Activated naive CD4-positive, alpha-beta T cell treated with anti-CD3 and anti-CD28 coated beads, Interleukin-2, amount 50 U/mL, for 72 hours (primary cell): ENCODE measurements around the gene CSHL1. TPM values are rescaled to one million over a fixed set of nuclear protein-coding genes. Genes with fewer than 3 reads are reported as not detected.
"Not testable (repeated sequence)": the region's sequence is repeated elsewhere in the genome, so short reads cannot be mapped to it uniquely, and the experiment has no call there.

Source experiments
- ATAC-seq, 2 donors: fragments of 150-1000 bp; cut with Tn5 transposase; 2 replicates each; pipeline ENCODE4 v1.10.0; 2021; ENCODE audit warnings: mild to moderate bottlenecking in 2 of 2, moderate library complexity in 2 of 2
- DNase-seq, 2 donors: peaks; one replicate each; pipeline ENCODE4 v3.0.0; 2021 to 2022; ENCODE audit warnings: low spot score in 2 of 2
- H3K27ac Mint-ChIP-seq, 2 donors: one replicate each; pipeline ENCODE4 v1.8.0; 2022; ENCODE audit warnings: mild to moderate bottlenecking in 2 of 2, mixed read lengths in 2 of 2
- H3K36me3 Mint-ChIP-seq, 2 donors: one replicate each; pipeline ENCODE4 v1.8.0; 2022; ENCODE audit warnings: mixed read lengths in 2 of 2
- H3K9me3 Mint-ChIP-seq, 2 donors: one replicate each; pipeline ENCODE4 v1.8.0; 2022; ENCODE audit warnings: mixed read lengths in 2 of 2
- total RNA-seq, 2 donors: library from RNA; stranded (reverse); gene quantifications; one replicate each; pipeline ENCODE4 v1.2.3, GENCODE V29; 2022

Gene CSHL1
- total RNA-seq, 2 donors from 2014 or later = 0.31 TPM; not detected in 1

DNA sequence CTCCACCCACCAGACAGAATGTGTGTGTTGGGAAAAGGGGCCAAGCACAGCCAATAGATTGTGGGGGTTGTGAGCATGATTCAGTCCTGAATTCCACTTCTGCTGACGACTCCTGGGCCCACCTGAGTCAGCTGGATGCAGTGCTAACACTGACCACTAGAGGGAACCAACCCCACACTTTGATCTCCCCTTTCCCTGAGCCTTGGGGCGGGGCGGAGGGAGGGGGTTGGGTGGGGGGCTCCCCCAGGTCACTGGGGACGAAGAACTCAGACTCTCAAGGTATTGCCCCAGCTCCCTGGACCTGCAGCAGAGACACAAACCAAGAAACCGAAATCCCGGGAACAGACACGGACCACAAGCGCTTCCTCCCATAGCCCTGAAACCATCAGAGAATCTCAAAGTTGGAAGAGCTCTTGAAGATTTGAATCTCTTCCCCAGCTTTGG, 621 bp upstream of the CSHL1 start:
- ATAC-seq = peak; percentile 71 to 73
- no peaks in the 10 kb centered on the region for H3K9me3 Mint-ChIP-seq
- peak in 1 of 2 donors; percentile 76 for DNase-seq
- H3K36me3 Mint-ChIP-seq = no peaks in the 10 kb centered on the region
- H3K27ac Mint-ChIP-seq = no peak overlapping the region

DNA sequence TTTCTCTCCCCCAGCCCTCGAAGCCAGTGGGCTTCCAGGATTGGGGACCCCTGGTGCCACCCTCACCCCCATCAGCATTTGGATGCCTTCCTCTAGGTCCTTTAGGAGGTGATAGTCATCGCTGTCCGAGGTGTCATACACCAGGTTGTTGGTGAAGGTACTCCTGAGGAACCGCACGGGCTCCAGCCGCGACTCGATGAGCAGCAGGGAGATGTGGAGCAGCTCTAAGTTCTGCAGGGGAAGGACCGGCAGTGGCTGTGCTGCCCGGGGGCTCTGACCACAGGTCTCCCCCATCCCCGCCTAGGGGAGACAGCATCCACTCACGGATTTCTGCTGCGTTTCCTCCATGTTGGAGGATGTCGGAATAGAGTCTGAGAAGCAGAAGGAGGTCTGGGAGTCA, 962 bp downstream of the CSHL1 start:
- Mint-ChIP-seq H3K27ac (no peak overlapping the region), H3K9me3 (no peaks in the 10 kb centered on the region), H3K36me3 (no peaks in the 10 kb centered on the region)
- ATAC-seq (no peak), DNase-seq (no peak)

DNA sequence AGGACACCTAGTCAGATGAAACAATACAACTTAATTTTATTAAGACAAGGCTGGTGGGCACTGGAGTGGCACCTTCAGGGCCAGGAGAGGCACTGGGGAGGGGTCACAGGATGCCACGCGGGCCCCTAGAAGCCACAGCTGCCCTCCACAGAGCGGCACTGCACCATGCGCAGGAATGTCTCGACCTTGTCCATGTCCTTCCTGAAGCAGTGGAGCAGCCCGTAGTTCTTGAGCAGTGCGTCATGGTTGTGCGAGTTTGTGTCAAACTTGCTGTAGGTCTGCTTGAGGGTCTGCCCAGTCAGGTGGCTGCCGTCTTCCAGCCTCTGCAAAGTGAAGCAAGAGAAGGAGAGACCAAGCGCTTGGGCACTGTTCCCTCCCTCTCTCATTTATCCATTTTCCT, 1.5 kb downstream of the CSHL1 start:
- ATAC-seq, H3K36me3 Mint-ChIP-seq, H3K9me3 Mint-ChIP-seq, DNase-seq, H3K27ac Mint-ChIP-seq: not testable (repeated sequence)

DNA sequence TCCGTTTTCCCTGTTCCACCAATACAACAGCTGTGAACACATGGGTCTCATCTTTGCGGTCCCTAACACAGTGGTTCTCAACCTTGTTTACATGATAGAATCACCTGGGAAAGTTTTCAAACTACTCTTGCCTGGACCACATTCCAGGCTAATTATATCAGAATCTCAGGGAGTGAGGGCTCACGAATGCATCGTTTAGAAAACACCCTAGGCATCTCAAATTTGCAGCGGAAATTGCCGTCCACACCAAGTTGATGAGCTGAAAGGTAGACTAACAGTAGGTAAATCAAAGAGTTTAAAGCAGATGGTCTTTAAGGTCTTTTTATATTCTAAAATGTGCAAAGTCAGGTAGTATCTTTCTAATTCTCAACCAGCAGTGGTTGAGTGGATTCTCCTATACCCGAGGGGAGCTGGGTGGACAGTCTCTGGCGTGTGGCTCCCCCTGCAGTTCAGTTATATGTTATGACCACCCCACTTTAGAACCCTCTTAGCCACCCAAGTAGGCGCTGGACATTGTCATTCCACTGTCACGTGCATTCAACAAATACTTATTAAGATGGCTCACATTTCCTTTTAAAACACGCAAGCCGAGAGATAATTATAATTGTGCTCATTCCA, 3.8 kb downstream of the CSHL1 start:
- H3K36me3 Mint-ChIP-seq, H3K27ac Mint-ChIP-seq, H3K9me3 Mint-ChIP-seq, DNase-seq: not testable (repeated sequence)
- peak; percentile 47 to 75 for ATAC-seq

DNA sequence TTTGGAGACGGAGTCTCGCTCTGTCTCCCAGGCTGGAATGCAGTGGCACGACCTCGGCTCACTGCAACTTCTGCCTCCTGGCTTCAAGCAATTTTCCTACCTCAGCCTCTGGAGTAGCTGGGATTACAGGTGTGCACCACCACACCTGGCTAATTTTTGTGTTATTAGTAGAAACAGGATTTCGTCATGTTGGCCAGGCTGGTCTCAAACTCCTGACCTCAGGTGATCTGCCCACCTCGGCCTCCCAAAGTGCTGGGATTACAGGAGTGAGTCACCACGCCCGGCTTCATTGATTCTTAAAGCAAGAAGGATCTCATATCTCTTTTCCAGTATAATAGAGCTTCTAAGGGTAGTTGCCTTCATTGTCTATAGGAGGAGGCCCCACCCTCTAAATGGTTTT, 6.3 kb downstream of the CSHL1 start:
- H3K27ac Mint-ChIP-seq, H3K36me3 Mint-ChIP-seq, DNase-seq, H3K9me3 Mint-ChIP-seq, ATAC-seq: not testable (repeated sequence)

DNA sequence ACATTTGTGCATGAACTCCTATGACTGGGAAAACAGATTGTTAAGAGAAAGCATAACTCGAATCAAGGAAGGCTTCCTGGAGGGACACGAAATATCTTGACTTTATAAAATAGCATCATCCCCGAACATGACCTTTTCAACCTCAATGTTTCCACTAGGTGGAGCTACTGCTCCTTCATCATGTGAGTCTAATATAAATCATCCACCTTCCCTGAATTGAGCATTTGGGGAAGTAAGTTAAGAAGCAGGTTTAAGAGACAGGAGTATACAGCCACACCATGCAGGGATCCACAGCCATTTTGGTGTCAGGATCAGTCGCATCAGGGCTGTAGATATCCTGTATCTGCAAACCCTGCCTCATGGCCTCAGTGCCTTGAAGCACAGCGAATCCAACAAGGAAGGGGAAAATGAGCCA, 7.3 kb downstream of the CSHL1 start:
- not testable (repeated sequence) for H3K36me3 Mint-ChIP-seq, H3K9me3 Mint-ChIP-seq, H3K27ac Mint-ChIP-seq
- DNase-seq = peak in 1 of 2 donors; percentile 34
- ATAC-seq = peak; percentile 46 to 61

DNA sequence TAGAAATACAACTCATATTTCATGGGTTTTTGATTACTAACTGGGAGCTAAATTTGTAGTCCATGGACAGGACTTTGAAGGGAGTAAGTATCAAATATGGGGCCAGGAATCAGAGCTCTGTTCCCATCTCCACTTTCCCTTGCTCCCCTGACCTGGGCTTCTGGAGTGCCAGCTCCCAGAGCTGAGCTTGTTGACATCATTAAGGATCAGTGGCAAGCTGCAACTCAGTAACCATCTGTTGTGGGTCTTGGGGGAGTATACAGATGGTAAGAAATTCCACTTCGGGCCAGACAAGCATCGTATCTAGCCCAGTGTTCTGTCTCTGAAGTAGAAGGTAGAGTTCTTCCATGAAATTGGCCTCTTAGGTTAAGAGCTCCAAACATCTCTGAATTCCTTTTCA, 9.1 kb downstream of the CSHL1 start:
- ATAC-seq, DNase-seq: not testable (repeated sequence)

DNA sequence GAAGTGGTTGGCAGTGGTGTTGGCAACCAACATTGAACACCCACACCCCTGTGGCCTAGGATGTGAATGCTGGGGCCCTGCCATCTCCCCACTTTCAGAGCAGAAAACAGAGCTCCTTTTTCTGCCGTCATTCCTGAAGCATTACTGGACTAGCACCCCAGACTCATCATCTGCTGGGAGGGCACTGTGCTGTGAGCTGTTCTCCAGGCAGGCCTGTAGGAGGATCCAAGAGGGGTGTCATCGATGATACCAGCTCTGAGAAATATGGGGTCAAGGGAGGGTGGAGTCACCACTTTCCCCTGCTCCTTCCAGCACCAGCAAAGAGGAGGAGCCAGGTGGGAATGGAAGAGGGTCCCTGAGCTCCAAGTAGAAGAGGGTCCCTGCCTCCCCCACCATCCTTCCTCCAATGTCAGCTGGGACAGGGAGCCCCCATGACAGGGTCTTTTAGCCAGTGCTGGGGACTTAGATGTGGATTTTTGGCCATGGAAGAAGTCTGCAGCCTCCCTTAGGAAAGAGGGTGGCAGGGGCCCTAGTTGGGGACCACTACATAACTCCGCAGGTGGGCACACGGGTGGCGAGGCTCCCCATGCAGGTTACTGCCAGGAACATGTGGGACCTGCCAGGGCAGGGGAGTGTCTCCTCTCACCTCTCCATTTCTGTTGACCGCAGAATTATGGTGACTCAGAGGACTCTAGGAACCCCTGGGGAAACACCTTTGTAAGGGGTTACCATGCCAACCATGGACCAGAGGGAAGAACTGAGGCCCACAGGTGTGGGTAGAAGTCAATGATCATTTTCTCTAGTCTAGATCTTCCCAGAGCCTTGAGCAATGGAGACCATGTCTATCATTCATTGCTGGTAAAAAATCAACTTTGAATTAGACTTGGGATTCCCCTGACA, 11.9 kb downstream of the CSHL1 start:
- H3K9me3 Mint-ChIP-seq, H3K36me3 Mint-ChIP-seq, DNase-seq: not testable (repeated sequence)
- H3K27ac Mint-ChIP-seq = peak overlapping the region in 1 of 2 donors; percentile 86
- peak; percentile 90 to 94 for ATAC-seq

More for the DNA sequence above, 9.1 kb downstream of the CSHL1 start:
- not testable (repeated sequence) for H3K36me3 Mint-ChIP-seq, H3K9me3 Mint-ChIP-seq, H3K27ac Mint-ChIP-seq

DNA sequence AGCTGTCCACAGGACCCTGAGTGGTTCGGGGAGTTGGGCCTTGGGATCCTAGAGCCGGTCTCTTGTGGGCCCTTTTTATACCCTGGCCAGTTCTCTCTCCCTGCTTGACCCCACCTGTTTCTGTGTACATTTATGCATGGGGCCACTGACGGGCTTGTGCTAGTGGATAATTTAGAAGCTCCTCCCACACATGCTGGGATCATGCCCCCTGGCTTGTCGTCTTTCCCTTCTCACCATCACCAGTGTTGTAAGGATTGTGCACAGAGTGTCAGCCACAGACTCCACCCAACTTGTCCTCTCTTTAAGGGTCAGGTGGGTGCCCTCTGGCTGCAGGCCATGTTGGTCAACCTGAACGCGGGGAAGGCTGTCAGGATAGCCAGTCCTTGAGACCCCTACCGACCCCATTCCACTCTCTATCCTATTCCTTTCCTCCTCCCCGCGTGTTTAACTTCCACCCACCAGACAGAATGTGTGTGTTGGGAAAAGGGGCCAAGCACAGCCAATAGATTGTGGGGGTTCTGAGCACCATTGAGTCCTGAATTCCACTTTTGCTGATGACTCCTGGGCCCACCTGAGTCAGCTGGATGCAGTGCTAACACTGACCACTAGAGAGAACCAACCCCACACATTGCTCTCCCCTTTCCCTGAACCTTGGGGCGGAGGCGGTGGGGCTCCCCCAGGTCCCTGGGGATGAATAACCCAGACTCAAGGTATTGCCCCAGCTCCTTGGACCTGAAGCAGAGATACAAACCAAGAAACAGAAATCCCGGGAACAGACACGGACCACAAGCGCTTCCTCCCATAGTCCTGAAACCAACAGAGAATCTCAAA, 14.3 kb downstream of the CSHL1 start, which contains the start of gene CSH1:
Gene CSH1, minus strand, starts transcription at position 51 of the 831 bp plus-strand sequence. CDS start 63 bp downstream, outside the sequence.
- DNase-seq, H3K27ac Mint-ChIP-seq, ATAC-seq, H3K36me3 Mint-ChIP-seq, H3K9me3 Mint-ChIP-seq: not testable (repeated sequence)

DNA sequence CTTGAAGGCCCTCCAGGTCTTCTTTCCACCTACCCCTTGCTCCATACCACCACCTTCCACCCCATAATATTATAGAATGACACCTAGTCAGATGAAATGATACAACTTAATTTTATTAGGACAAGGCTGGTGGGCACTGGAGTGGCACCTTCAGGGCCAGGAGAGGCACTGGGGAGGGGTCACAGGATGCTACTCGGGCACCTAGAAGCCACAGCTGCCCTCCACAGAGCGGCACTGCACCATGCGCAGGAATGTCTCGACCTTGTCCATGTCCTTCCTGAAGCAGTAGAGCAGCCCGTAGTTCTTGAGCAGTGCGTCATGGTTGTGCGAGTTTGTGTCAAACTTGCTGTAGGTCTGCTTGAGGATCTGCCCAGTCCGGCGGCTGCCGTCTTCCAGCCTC, 16.2 kb downstream of the CSHL1 start:
- H3K36me3 Mint-ChIP-seq, H3K27ac Mint-ChIP-seq, ATAC-seq, H3K9me3 Mint-ChIP-seq: not testable (repeated sequence)
- DNase-seq = peak in 1 of 2 donors; percentile 37

DNA sequence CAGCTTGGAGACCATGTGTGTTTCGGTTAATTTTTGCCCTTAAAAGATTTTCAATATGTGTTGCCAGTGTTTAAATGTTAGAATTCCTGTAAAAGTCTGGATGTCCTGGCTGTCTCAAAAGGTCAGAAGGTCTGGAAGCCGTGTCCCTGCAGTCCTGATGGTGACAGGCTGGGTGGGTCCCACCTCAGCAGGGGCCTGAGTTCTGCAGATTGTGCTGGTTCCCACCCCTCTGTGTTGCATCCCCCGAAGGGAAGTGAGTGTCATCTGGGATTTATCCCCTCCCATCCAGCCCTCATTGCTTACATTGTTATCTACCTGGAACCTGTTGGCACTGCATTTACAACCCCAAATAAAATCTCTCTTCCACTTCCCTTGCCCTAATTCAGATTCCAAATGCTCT, 17.0 kb downstream of the CSHL1 start:
- not testable (repeated sequence) for H3K36me3 Mint-ChIP-seq, H3K27ac Mint-ChIP-seq, H3K9me3 Mint-ChIP-seq, DNase-seq, ATAC-seq

DNA sequence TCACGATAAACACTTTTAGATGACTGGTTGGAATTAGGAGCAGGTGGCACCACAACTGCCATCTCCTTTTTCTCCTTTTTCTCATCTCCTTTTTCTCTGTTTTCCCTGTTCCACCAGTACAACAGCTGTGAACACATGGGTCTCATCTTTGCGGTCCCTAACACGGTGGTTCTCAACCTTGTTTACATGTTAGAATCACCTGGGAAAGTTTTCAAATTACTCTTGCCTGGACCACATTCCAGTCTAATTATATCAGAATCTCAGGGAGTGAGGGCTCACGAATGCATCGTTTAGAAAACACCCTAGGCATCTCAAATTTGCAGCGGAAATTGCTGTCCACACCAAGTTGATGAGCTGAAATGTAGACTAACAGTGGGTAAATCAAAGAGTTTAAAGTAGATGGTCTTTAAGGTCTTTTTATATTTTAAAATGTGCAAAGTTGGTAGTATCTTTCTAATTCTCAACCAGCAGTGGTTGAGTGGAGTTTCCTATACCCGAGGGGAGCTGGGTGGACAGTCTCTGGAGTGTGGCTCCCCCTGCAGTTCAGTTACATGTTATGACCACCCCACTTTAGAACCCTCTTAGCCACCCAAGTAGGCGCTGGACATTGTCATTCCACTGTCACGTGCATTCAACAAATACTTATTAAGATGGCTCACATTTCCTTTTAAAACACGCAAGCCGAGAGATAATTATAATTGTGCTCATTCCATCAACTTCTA, 18.6 kb downstream of the CSHL1 start:
- not testable (repeated sequence) for DNase-seq, ATAC-seq, H3K27ac Mint-ChIP-seq

DNA sequence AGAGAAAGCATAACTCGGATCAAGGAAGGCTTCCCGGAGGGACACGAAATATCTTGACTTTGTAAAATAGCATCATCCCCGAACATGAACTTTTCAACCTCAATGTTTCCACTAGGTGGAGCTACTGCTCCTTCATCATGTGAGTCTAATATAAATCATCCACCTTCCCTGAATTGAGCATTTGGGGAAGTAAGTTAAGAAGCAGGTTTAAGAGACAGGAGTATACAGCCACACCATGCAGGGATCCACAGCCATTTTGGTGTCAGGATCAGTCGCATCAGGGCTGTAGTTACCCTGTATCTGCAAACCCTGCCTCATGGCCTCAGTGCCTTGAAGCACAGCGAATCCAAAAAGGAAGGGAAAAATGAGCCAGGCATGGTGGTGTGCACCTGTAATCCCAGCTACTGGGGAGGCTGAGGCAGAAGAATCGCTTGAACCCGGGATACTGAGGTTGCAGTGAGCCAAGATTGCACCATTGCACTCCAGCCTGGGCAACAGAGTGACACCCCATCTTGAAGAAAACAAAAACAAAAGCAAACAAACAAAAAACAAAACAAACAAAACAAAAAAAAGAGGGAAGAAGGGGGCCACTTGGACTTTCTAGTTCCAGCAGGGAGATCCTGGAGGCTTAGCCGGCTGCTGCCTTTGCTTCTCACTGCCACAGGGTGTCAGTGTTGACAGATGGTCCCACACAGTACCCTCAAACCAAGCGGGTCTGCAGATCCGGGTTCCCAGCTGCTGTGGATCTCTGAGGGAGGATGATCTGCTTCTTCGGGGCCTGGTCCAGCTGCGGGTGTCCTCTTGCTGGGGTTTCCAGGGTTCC, 21.8 kb downstream of the CSHL1 start:
- not testable (repeated sequence) for H3K36me3 Mint-ChIP-seq, DNase-seq, H3K9me3 Mint-ChIP-seq, H3K27ac Mint-ChIP-seq
- ATAC-seq = peak; percentile 56 to 74

More for the DNA sequence above, 18.6 kb downstream of the CSHL1 start:
- not testable (repeated sequence) for H3K9me3 Mint-ChIP-seq, H3K36me3 Mint-ChIP-seq

DNA sequence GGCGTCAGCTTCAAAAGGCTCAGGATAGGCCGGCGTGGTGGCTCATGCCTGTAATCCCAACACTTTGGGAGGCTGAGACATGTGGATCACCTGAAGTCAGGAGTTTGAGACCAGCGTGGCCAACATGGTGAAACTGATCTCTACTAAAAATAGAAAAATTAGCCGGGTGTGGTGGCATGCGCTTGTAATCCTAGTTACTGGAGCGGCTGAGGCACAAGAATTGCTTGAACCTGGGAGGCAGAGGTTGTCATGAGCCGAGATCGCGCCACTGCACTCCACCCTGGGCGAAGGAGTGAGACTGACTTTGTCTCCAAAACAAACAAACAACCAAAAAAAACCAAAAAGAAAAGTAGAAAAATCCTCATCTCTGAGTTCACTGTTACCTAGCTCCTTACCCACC, 25.9 kb downstream of the CSHL1 start:
- not testable (repeated sequence) for ATAC-seq, H3K9me3 Mint-ChIP-seq, H3K36me3 Mint-ChIP-seq, DNase-seq
- H3K27ac Mint-ChIP-seq = peak overlapping the region in 1 of 2 donors; percentile 22

DNA sequence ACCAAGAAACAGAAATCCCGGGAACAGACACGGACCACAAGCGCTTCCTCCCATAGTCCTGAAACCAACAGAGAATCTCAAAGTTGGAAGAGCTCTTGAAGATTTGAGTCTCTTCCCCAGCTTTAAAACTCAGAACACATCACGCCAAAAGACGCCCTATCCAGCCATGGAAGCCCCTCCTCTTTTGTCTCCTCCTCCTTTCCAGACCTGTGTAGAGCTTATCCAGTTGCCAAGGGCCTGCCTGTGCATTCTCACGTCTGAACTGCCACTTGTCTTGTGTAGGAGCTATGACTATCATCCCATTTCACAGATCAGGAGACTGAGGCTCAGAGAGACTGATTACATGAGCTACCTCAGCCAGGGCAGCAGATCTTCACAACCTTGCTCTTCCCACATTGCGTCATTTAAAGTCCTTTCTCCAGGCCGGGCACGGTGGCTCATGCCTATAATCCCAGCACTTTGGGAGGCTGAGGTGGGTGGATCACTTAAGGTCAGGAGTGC, 28.4 kb downstream of the CSHL1 start:
- not testable (repeated sequence) for H3K36me3 Mint-ChIP-seq

More for the DNA sequence above, 28.4 kb downstream of the CSHL1 start:
- DNase-seq, H3K27ac Mint-ChIP-seq, H3K9me3 Mint-ChIP-seq, ATAC-seq: not testable (repeated sequence)
